Activated naive CD8-positive, alpha-beta T cell (primary cell): ENCODE data around the gene GYS2.
"Not testable (repeated sequence)": the region's sequence is repeated elsewhere in the genome, so short reads cannot be mapped to it uniquely, and the experiment has no call there.

Experiments used
- H3K27ac Mint-ChIP-seq: one replicate; pipeline ENCODE4 v1.8.0; 2021; ENCODE audit warnings: mixed read lengths
- H3K27me3 Mint-ChIP-seq: one replicate; pipeline ENCODE4 v1.8.0; 2021; ENCODE audit warnings: mixed read lengths
- H3K36me3 Mint-ChIP-seq: one replicate; pipeline ENCODE4 v1.8.0; 2021; ENCODE audit warnings: mixed read lengths
- H3K4me1 Mint-ChIP-seq: one replicate; pipeline ENCODE4 v1.8.0; 2021; ENCODE audit warnings: low read depth, mixed read lengths
- H3K4me3 Mint-ChIP-seq: one replicate; pipeline ENCODE4 v1.8.0; 2021; ENCODE audit warnings: mild to moderate bottlenecking, mixed read lengths
- H3K9me3 Mint-ChIP-seq: one replicate; pipeline ENCODE4 v1.8.0; 2021; ENCODE audit warnings: low read depth, mixed read lengths

GYS2 gene

GRCh38 chr12:21618566-21618965 is 13.9 kb upstream of the GYS2 start:
- peaks cover 9% of the 10 kb centered on the region for H3K9me3 Mint-ChIP-seq
- H3K4me1 Mint-ChIP-seq: peaks cover 53% of the 10 kb centered on the region
- no peaks in the 10 kb centered on the region for H3K27me3 Mint-ChIP-seq
- H3K27ac Mint-ChIP-seq: peak overlapping the region; percentile 41
- H3K4me3 Mint-ChIP-seq: no peak overlapping the region
- peaks cover 21% of the 10 kb centered on the region for H3K36me3 Mint-ChIP-seq

GRCh38 chr12:21617030-21617429 is 12.4 kb upstream of the GYS2 start:
- H3K36me3 Mint-ChIP-seq: peaks cover 22% of the 10 kb centered on the region
- no peaks in the 10 kb centered on the region for H3K27me3 Mint-ChIP-seq
- H3K9me3 Mint-ChIP-seq: peaks cover 9% of the 10 kb centered on the region
- peaks cover 67% of the 10 kb centered on the region for H3K4me1 Mint-ChIP-seq
- peak overlapping the region; percentile 92 for H3K27ac Mint-ChIP-seq
- H3K4me3 Mint-ChIP-seq: peak overlapping the region; percentile 4

GRCh38 chr12:21615431-21615830 is 10.8 kb upstream of the GYS2 start:
- H3K27me3 Mint-ChIP-seq: no peaks in the 10 kb centered on the region

GRCh38 chr12:21614506-21614905 is 9.9 kb upstream of the GYS2 start:
- Mint-ChIP-seq H3K27ac (peak overlapping the region; percentile 93), H3K4me1 (peaks cover 64% of the 10 kb centered on the region), H3K36me3 (peaks cover 17% of the 10 kb centered on the region), H3K27me3 (no peaks in the 10 kb centered on the region), H3K4me3 (peak overlapping the region; percentile 72), H3K9me3 (peaks cover 9% of the 10 kb centered on the region)

More at GRCh38 chr12:21615431-21615830, 10.8 kb upstream of the GYS2 start:
- Mint-ChIP-seq H3K4me3 (peak overlapping the region; percentile 72), H3K27ac (peak overlapping the region; percentile 93), H3K4me1 (peaks cover 66% of the 10 kb centered on the region), H3K9me3 (peaks cover 9% of the 10 kb centered on the region), H3K36me3 (peaks cover 17% of the 10 kb centered on the region)

GRCh38 chr12:21613931-21614330 is 9.3 kb upstream of the GYS2 start:
- Mint-ChIP-seq H3K36me3 (peaks cover 17% of the 10 kb centered on the region), H3K4me3 (peak overlapping the region; percentile 72), H3K27ac (peak overlapping the region; percentile 93), H3K9me3 (peaks cover 9% of the 10 kb centered on the region), H3K27me3 (no peaks in the 10 kb centered on the region), H3K4me1 (peaks cover 63% of the 10 kb centered on the region)

GRCh38 chr12:21608196-21608595 is 3.5 kb upstream of the GYS2 start:
- H3K27me3 Mint-ChIP-seq: no peaks in the 10 kb centered on the region
- H3K9me3 Mint-ChIP-seq: no peaks in the 10 kb centered on the region
- H3K27ac Mint-ChIP-seq: no peak overlapping the region

GRCh38 chr12:21607701-21608100 is 3.1 kb upstream of the GYS2 start:
- Mint-ChIP-seq H3K27ac (no peak overlapping the region), H3K4me1 (peaks cover 6% of the 10 kb centered on the region), H3K9me3 (no peaks in the 10 kb centered on the region), H3K4me3 (no peak overlapping the region), H3K27me3 (no peaks in the 10 kb centered on the region), H3K36me3 (no peaks in the 10 kb centered on the region)

More at GRCh38 chr12:21608196-21608595, 3.5 kb upstream of the GYS2 start:
- Mint-ChIP-seq H3K4me3 (no peak overlapping the region), H3K4me1 (peaks cover 10% of the 10 kb centered on the region), H3K36me3 (peaks cover 3% of the 10 kb centered on the region)

GRCh38 chr12:21606175-21606574 is 1.5 kb upstream of the GYS2 start:
- Mint-ChIP-seq H3K4me1 (no peaks in the 10 kb centered on the region), H3K4me3 (no peak overlapping the region), H3K27me3 (no peaks in the 10 kb centered on the region), H3K36me3 (no peaks in the 10 kb centered on the region), H3K27ac (no peak overlapping the region), H3K9me3 (no peaks in the 10 kb centered on the region)

GRCh38 chr12:21602774-21603173 is 1.9 kb downstream of the GYS2 start:
- Mint-ChIP-seq H3K27me3 (no peaks in the 10 kb centered on the region), H3K36me3 (no peaks in the 10 kb centered on the region), H3K4me1 (no peaks in the 10 kb centered on the region), H3K4me3 (no peak overlapping the region), H3K9me3 (no peaks in the 10 kb centered on the region), H3K27ac (no peak overlapping the region)

GRCh38 chr12:21600196-21600595 is 4.5 kb downstream of the GYS2 start:
- no peaks in the 10 kb centered on the region for H3K9me3 Mint-ChIP-seq
- no peaks in the 10 kb centered on the region for H3K36me3 Mint-ChIP-seq
- no peak overlapping the region for H3K27ac Mint-ChIP-seq
- no peaks in the 10 kb centered on the region for H3K27me3 Mint-ChIP-seq
- no peaks in the 10 kb centered on the region for H3K4me1 Mint-ChIP-seq
- no peak overlapping the region for H3K4me3 Mint-ChIP-seq

- no peaks in the 10 kb centered on the region for H3K36me3 Mint-ChIP-seq
- no peaks in the 10 kb centered on the region for H3K27me3 Mint-ChIP-seq
- no peak overlapping the region for H3K4me3 Mint-ChIP-seq
- no peaks in the 10 kb centered on the region for H3K9me3 Mint-ChIP-seq
- no peak overlapping the region for H3K27ac Mint-ChIP-seq
- no peaks in the 10 kb centered on the region for H3K4me1 Mint-ChIP-seq
Observed at GRCh38 chr12:21599143-21599999, 5.3 kb downstream of the GYS2 start.

- peaks cover 3% of the 10 kb centered on the region for H3K36me3 Mint-ChIP-seq
Observed at GRCh38 chr12:21598651-21599050, 6.0 kb downstream of the GYS2 start.

GRCh38 chr12:21595356-21595755 is 9.3 kb downstream of the GYS2 start:
- H3K36me3 Mint-ChIP-seq: peaks cover 15% of the 10 kb centered on the region
- H3K27me3 Mint-ChIP-seq, H3K27ac Mint-ChIP-seq, H3K4me3 Mint-ChIP-seq, H3K4me1 Mint-ChIP-seq: not testable (repeated sequence)
- peaks cover 19% of the 10 kb centered on the region for H3K9me3 Mint-ChIP-seq

More at GRCh38 chr12:21598651-21599050, 6.0 kb downstream of the GYS2 start:
- no peaks in the 10 kb centered on the region for H3K9me3 Mint-ChIP-seq
- no peaks in the 10 kb centered on the region for H3K27me3 Mint-ChIP-seq
- no peak overlapping the region for H3K27ac Mint-ChIP-seq
- H3K4me1 Mint-ChIP-seq: no peaks in the 10 kb centered on the region
- no peak overlapping the region for H3K4me3 Mint-ChIP-seq

GRCh38 chr12:21585485-21585884 is 19.2 kb downstream of the GYS2 start:
- no peak overlapping the region for H3K4me3 Mint-ChIP-seq
- peaks cover 11% of the 10 kb centered on the region for H3K27me3 Mint-ChIP-seq
- no peak overlapping the region for H3K27ac Mint-ChIP-seq
- H3K9me3 Mint-ChIP-seq: peaks cover 4% of the 10 kb centered on the region
- no peaks in the 10 kb centered on the region for H3K36me3 Mint-ChIP-seq
- no peaks in the 10 kb centered on the region for H3K4me1 Mint-ChIP-seq

GRCh38 chr12:21584403-21585182 is 20.1 kb downstream of the GYS2 start:
- not testable (repeated sequence) for H3K9me3 Mint-ChIP-seq, H3K27ac Mint-ChIP-seq, H3K36me3 Mint-ChIP-seq, H3K4me1 Mint-ChIP-seq, H3K4me3 Mint-ChIP-seq
- peaks cover 11% of the 10 kb centered on the region for H3K27me3 Mint-ChIP-seq
